ACHN (cell line): ENCODE data around the gene HELZ2.

Experiments
- DNase-seq: peaks from one replicate; pipeline ENCODE4 v3.0.0-alpha.2; 2015
- in situ Hi-C: cut with HindIII; loops from 2 replicates; pipeline ENCODE4 v1.10.0; 2017; ENCODE audit warnings: low sequenced_read_pairs, low pct_ligation_motif_present, low pct_unique_long_range_greater_than_20kb

HELZ2 gene

GRCh38 chr20:63599396-63600050, 25.5 kb upstream of the HELZ2 start:
- in situ Hi-C loops: loop anchor here (25.0 kb wide), 1 partner anchor 263 kb away; the partner anchor contains the start of genes ABHD16B and TPD52L2
- DNase-seq: no peak

DNA sequence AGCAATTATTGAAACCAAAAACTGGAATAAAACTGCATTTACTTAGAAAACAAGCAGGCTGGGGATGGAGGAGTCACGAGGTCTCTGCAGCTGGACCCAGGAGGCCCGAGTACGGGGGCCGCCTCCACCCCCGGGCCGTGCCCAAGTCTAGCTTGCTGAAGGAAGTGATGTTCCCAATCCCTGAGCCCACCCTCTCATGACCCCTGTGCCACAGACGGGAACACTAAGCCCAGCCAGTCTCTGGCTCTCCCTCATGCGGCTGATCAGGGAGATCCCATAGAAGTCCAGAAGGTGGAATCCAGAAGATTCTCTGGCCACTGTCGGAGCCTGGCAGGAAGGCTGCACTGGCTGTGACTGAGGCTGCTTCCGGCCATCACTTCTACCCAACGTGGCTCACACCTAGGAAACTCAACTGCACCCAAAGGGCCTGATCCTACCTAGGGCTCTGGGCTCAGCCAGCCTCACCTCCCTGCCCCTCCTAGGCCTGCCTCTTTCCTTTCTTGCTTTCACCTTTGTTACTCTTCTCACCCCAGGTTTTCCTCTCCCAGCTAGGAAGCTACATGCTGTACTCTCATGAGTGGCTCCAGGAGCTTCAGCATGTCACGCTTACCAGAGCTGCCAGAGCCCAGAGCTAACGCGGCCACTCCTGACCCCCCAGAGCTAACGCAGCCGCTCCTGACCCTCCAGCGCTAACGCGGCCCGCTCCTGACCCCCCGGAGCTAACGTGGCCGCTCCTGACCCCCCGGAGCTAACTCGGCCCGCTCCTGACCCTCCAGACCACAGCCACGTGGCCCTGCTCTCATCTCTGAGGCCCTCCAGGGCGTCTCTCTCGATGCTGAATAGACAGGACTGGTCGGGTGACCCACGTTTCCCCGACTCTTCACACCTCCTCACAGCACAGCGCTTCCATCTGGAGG, 24.7 kb upstream of the HELZ2 start:
- in situ Hi-C loops: loop anchor here (25.0 kb wide), 1 partner anchor 264 kb away; the partner anchor contains the start of genes ABHD16B and TPD52L2
- DNase-seq: no peak

GRCh38 chr20:63597651-63598478, 23.8 kb upstream of the HELZ2 start:
- no peak for DNase-seq
- in situ Hi-C loops: loop anchor here (25.0 kb wide), 1 partner anchor 264 kb away; the partner anchor contains the start of genes ABHD16B and TPD52L2

DNA sequence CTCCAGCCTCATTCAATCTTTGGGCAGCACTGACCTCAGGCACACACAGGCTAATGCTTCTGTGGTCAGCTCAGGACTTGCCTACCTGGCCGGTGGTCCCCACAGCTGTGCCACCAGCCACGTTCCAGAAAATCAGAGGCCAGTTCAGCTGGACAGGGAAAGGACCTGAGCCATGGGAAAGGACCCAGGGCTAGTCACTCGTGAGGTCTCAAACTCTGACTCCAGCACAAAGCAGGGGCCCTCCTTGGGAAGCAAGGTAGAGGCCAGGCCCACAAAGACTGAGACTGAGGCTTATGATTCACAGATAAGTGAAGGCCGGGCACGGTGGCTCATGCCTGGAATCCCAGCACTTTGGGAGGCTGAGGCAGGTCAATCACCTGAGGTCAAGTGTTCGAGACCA, 22.4 kb upstream of the HELZ2 start:
- in situ Hi-C loops: loop anchor here (25.0 kb wide), 1 partner anchor 266 kb away; the partner anchor contains the start of genes ABHD16B and TPD52L2
- DNase-seq: no peak

DNA sequence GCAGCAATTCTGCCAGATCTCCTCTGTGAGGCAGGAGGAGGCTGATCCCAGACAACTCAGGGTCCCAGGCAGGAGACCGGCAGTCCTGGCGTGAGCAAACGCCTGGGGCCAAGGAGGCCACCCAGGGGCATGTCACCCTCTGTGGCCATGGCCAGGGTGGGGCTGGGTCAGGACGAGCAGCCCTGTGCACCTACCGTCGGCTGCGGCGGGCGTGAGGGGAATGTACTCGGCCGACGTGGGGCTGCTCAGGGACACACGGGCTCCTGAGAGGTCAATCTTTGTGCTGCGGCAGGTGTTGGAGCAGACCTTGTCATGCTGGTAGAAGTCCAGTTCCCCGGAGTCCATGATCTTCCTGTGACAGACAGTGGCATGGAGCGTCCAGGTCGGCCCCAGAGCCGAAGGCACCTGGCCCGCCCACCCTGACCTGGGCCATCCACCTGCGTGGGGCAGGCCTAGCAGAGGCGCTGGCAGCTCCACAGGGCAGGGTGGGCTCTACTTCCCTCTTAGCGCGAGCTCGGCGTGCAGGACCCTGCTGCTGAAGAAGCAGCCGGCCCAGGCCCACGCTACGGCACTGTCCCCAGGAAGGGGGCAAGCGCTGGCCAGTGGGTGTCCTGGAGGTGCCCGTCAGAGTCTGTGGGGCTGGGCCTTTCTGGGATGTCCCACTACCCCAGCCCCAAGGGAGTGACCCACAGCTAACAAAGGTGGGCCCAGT, 21.5 kb upstream of the HELZ2 start:
- in situ Hi-C loops: loop anchor here (25.0 kb wide), 1 partner anchor 267 kb away; the partner anchor contains the start of genes ABHD16B and TPD52L2
- DNase-seq: no peak

- no peak for DNase-seq
- in situ Hi-C loops: loop anchor here (25.0 kb wide), 1 partner anchor 268 kb away; the partner anchor contains the start of genes ABHD16B and TPD52L2
Observed at GRCh38 chr20:63594043-63594561, 20.1 kb upstream of the HELZ2 start.

GRCh38 chr20:63592661-63593060, 18.6 kb upstream of the HELZ2 start:
- no peak for DNase-seq
- in situ Hi-C loops: loop anchor here (25.0 kb wide), 1 partner anchor 270 kb away; the partner anchor contains the start of genes ABHD16B and TPD52L2

DNA sequence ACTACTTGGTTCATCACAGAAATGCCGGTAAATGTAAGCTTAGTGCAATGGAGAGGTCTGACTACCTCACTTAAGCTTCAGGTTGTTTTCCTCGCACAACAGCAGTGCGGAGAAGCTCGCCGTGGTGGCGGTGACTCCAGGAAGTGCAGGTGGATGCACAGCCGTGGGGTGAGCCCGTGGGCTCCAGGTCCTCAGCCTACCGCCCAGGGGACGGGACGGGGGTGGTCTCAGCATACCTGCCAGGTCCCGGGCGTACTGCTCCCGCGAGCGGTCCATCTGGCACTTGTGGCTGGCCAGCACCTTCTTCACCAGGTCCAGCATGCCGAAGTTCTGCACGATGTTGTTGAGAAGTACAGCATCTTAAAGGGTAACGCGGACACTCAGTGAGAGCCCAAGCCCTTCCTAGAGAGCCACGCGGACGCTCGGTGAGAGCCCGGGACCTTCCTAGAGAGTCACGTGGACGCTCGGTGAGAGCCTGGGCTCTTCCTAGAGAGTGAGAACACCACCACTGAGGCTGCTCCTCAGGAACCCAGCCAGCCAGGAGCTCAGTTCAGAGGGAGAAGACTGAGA, 17.8 kb upstream of the HELZ2 start:
- in situ Hi-C loops: loop anchor here (25.0 kb wide), 1 partner anchor 270 kb away; the partner anchor contains the start of genes ABHD16B and TPD52L2
- DNase-seq: no peak

GRCh38 chr20:63591147-63591533, 17.1 kb upstream of the HELZ2 start:
- in situ Hi-C loops: loop anchor here (25.0 kb wide), 1 partner anchor 271 kb away; the partner anchor contains the start of genes ABHD16B and TPD52L2
- no peak for DNase-seq

DNA sequence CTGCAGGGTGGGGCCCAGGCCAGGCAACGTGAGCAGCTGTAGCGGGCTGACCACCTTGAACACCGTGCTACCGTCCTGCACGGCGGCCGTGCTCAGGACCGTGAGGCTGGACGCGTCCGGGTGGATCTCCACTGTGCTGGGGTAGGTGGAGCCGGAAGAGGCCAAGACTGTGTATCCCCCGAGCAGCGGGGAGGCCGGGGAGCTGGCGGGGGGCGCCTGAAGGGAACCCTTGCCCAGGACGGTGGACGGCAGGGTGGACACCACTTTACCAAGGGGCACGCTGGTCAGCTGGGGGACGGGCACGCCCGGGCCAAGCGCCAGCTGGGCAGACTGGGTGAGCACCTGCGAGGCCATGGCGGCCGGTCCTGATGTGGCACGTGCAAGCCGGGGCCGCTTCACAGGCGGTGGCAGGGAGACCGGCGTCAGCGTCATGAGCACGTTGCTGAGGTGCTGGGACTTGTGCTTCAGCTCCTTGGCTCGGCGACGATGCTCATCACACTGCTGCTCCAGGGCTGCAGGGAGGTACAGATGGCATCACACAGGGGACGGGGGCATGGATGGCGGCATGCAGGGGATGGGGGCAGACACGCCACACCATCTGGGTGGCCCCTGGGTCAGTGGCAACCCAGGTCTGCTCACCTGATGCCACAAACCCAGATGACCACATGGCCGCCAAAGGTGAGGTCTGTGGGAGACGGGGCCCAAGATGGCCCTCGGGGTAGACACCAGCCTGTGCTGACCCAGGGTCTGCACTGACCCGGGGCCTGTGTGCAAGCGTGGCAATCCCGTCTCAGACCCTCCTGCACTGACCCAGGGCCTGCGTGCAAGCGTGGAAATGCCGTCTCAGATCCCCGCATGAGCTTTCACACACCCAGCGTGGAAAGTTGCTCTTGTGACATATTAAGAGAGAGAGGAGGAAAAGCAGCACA, 16.4 kb upstream of the HELZ2 start:
- no peak for DNase-seq
- in situ Hi-C loops: loop anchor here (25.0 kb wide), 1 partner anchor 272 kb away; the partner anchor contains the start of genes ABHD16B and TPD52L2

- in situ Hi-C loops: loop anchor here (25.0 kb wide), 1 partner anchor 273 kb away; the partner anchor contains the start of genes ABHD16B and TPD52L2
- DNase-seq: no peak
Observed at GRCh38 chr20:63589261-63590217, 15.5 kb upstream of the HELZ2 start.

GRCh38 chr20:63588641-63589041, 14.6 kb upstream of the HELZ2 start:
- no peak for DNase-seq
- in situ Hi-C loops: loop anchor here (25.0 kb wide), 1 partner anchor 274 kb away; the partner anchor contains the start of genes ABHD16B and TPD52L2

DNA sequence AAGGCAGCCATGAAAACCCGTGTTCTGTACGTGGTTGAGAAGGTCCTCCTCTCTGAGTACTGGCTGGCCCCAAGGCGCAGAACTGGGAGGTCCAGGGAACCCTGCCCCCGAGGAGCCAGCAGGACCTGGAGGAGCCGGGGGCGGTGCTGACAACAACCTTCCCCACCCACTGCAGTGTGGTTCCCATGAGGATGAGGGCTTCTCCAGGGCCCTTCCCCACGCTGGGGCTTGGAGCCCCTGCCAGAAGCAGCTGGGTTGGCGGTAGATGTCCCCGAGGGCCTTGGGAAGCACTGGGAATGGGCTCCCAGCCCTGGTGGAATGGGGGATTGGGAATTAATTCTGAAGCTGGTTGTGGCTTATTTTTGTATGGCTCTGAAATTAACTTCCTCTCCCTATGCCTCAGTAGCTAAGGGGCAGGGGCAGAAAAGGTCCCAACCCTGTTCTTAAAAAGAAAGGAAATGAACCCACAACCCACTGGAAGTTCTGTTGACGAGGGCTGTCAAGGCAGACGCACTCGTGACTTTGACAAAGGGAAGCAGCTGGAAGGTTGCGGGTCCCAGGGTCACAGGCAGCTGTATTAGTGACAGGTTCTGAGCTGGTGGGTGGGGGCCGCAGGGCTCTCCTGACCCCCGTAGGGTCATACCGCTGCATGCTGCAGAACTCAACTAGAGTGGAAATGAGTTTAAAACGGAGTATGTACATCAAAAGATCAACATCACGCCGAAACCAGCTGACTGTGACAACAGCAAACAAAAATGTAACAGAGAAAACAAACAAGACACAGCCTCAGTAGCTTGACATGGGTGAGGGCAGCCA, 13.9 kb upstream of the HELZ2 start:
- no peak for DNase-seq
- in situ Hi-C loops: loop anchor here (25.0 kb wide), 1 partner anchor 274 kb away; the partner anchor contains the start of genes ABHD16B and TPD52L2

DNA sequence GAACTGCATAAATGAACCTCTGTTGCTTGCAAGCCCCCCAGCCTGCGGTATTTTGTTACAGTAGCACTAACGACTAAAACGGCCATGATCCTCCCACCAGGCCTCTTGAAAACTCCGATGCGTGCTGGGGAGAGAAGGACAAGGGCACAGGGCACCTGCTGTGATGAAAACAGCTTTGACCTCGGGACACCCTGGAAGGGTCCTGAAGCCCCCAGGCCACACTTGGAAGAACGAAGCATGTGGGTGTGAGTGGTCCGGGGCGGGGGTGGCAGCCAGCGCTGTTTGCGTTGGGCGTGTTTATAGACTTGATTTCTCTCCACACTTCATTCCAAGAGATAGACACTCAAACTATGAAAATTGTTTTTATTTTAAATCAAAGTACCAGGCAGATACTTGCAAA, 13.2 kb upstream of the HELZ2 start:
- in situ Hi-C loops: loop anchor here (25.0 kb wide), 1 partner anchor 275 kb away; the partner anchor contains the start of genes ABHD16B and TPD52L2
- no peak for DNase-seq
